ENCODE measurements around the gene NOS2. TPM values are rescaled to one million over a fixed set of nuclear protein-coding genes. Genes with fewer than 3 reads are reported as not detected.
"Not testable (repeated sequence)": the region's sequence is repeated elsewhere in the genome, so short reads cannot be mapped to it uniquely, and the experiment has no call there.

NOS2 gene
- total RNA-seq, 1 donor from 2014 or later, result not detected

DNA sequence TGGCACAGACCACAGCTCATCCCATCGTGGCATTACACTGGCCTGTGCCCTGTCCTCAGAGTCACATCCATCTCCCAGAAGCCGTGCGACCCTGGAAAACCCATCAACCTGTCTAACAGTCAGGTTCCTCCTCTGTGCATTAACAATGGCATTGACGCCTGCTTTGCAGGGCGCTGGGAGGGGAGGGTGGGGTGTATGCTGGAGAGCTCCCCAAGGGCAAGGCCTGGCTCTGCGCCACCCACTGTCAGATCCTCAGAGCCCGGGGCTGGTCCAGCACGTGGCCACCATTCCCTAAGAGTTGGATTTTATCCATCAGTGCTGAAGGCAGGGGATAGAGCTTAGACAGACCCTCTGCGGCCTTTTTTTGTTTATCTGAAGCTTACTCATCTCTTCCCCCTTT lies 28.7 kb downstream of the NOS2 start:
- intact Hi-C loops (cut with micrococcal nuclease), result no loop called here
- Mint-ChIP-seq H3K27ac (no peak overlapping the region), H3K9me3 (no peaks in the 10 kb centered on the region), H3K27me3 (ENCODE audit: low read depth) (no peaks in the 10 kb centered on the region), H3K4me3 (ENCODE audit: low read depth) (no peak overlapping the region), H3K4me1 (ENCODE audit: low read depth) (no peaks in the 10 kb centered on the region), H3K36me3 (ENCODE audit: low read depth) (no peaks in the 10 kb centered on the region)
- no peak for DNase-seq (ENCODE audit: low spot score)

DNA sequence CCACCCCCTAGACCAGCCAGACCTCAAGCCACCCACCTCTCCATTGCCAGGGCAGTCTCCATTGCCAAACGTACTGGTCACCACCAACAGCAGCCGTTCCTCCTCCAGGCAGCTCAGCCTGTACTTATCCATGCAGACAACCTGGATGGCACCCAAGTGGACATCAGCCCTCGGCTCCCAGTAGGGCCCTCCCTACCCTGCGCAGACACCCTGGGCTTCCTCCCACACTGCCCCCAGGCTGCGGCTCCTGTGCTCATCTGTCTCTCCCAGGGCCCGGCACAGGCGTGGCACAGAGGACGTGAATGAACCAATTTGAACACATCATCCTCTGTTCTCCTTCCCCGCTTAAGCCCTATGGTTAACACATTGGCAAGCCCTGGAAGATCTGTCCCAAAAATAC lies 29.5 kb downstream of the NOS2 start:
- no peak overlapping the region for H3K4me3 Mint-ChIP-seq (ENCODE audit: low read depth)
- intact Hi-C loops (cut with micrococcal nuclease), result no loop called here
- H3K9me3 Mint-ChIP-seq, result no peaks in the 10 kb centered on the region
- DNase-seq (ENCODE audit: low spot score), result no peak
- no peaks in the 10 kb centered on the region for H3K4me1 Mint-ChIP-seq (ENCODE audit: low read depth)
- no peaks in the 10 kb centered on the region for H3K27me3 Mint-ChIP-seq (ENCODE audit: low read depth)
- H3K36me3 Mint-ChIP-seq (ENCODE audit: low read depth), result no peaks in the 10 kb centered on the region
- H3K27ac Mint-ChIP-seq, result no peak overlapping the region

DNA sequence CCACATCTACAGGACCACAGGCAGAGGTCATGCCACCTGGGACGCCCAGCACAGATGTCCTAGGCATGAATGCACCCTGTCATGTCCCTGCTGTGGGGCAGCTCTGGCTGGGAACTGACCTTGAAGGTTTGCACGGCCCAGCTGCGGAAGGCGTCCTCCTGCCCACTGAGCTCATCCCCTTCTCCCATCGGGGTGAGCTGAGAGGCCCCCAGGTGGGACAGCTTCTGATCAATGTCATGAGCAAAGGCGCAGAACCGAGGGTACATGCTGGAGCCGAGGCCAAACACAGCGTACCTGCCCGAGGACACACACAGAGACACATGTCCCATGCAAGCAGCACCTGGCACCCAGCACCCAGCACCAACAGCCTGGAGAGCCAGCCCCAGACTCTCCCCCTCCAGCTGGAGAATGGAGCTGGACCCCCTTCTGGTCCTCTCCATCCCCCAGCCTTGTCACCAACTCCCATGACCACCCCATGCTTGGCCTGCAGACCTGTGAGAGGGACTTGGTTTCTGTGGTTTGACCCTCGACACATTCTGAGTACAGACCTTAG lies 31.4 kb downstream of the NOS2 start:
- Mint-ChIP-seq H3K36me3 (ENCODE audit: low read depth) (no peaks in the 10 kb centered on the region), H3K4me1 (ENCODE audit: low read depth) (no peaks in the 10 kb centered on the region), H3K4me3 (ENCODE audit: low read depth) (no peak overlapping the region), H3K9me3 (no peaks in the 10 kb centered on the region), H3K27me3 (ENCODE audit: low read depth) (no peaks in the 10 kb centered on the region), H3K27ac (no peak overlapping the region)
- DNase-seq (ENCODE audit: low spot score), result no peak
- intact Hi-C loops (cut with micrococcal nuclease), result no loop called here

DNA sequence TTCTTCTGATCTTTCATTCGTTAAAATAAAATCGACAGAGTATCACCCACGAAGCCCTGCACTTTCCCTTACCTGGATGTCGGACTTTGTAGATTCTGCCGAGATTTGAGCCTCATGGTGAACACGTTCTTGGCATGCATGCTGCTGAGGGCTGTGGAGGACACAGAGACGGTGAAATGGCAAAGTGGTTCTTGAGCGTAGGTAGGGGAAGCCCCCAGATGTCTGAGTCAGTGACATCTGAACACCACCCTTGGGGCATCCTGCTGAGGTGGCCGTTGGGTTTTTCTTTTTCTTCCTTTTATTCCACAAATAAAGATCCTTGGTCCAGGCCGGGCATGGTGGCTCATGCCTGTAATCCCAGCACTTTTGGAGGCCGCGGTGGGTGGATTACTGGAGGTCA lies 33.9 kb downstream of the NOS2 start:
- no peaks in the 10 kb centered on the region for H3K36me3 Mint-ChIP-seq (ENCODE audit: low read depth)
- no peaks in the 10 kb centered on the region for H3K27me3 Mint-ChIP-seq (ENCODE audit: low read depth)
- no peak for DNase-seq (ENCODE audit: low spot score)
- H3K9me3 Mint-ChIP-seq, result no peaks in the 10 kb centered on the region
- intact Hi-C loops (cut with micrococcal nuclease), result no loop called here
- no peaks in the 10 kb centered on the region for H3K4me1 Mint-ChIP-seq (ENCODE audit: low read depth)
- H3K4me3 Mint-ChIP-seq (ENCODE audit: low read depth), result no peak overlapping the region
- H3K27ac Mint-ChIP-seq, result no peak overlapping the region

DNA sequence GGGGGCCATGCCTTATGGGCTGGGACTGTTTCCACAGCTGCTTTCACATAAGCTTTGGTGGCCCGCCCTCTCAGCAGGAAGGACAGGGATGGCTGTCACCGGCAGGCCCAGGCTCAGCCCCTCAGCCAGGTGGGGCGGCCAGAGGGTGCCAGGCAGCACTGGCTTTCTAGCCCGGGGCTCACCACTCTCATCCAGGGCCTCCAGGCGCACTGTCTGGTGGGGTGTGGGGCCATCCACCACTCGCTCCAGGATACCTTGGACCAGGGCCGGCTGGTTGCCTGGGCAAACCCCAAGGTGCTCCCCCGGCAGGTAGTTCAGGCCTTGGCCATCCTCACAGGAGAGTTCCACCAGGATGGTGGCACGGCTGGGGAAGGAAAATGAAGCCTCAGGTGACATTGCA lies 35.0 kb downstream of the NOS2 start:
- Mint-ChIP-seq H3K36me3 (ENCODE audit: low read depth) (no peaks in the 10 kb centered on the region), H3K27me3 (ENCODE audit: low read depth) (no peaks in the 10 kb centered on the region), H3K4me1 (ENCODE audit: low read depth) (no peaks in the 10 kb centered on the region), H3K27ac (no peak overlapping the region), H3K9me3 (no peaks in the 10 kb centered on the region), H3K4me3 (ENCODE audit: low read depth) (no peak overlapping the region)
- intact Hi-C loops (cut with micrococcal nuclease), result no loop called here
- DNase-seq (ENCODE audit: low spot score), result no peak

DNA sequence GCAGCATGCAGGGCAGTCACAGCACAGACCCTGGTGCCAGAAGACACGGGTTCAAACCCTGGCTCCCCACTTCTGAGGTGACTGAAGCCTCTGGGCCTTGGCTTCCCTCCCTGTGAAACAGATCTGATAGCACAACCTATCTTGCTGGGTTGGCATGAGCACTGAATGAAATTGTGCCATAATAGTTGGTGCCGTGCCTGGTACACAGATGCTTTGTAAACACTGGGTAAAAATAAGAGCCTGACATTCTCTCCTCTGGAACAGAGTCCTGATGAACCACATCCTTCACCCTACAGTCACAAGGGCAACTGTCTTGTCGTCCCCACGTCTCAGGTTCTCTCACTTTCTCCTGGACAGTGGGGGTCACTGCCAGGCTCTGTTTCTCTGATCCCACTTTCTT lies 35.7 kb downstream of the NOS2 start:
- Mint-ChIP-seq H3K9me3 (no peaks in the 10 kb centered on the region), H3K36me3 (ENCODE audit: low read depth) (no peaks in the 10 kb centered on the region), H3K4me3 (ENCODE audit: low read depth) (no peak overlapping the region), H3K4me1 (ENCODE audit: low read depth) (no peaks in the 10 kb centered on the region), H3K27ac (no peak overlapping the region), H3K27me3 (ENCODE audit: low read depth) (no peaks in the 10 kb centered on the region)
- intact Hi-C loops (cut with micrococcal nuclease), result no loop called here
- no peak for DNase-seq (ENCODE audit: low spot score)

DNA sequence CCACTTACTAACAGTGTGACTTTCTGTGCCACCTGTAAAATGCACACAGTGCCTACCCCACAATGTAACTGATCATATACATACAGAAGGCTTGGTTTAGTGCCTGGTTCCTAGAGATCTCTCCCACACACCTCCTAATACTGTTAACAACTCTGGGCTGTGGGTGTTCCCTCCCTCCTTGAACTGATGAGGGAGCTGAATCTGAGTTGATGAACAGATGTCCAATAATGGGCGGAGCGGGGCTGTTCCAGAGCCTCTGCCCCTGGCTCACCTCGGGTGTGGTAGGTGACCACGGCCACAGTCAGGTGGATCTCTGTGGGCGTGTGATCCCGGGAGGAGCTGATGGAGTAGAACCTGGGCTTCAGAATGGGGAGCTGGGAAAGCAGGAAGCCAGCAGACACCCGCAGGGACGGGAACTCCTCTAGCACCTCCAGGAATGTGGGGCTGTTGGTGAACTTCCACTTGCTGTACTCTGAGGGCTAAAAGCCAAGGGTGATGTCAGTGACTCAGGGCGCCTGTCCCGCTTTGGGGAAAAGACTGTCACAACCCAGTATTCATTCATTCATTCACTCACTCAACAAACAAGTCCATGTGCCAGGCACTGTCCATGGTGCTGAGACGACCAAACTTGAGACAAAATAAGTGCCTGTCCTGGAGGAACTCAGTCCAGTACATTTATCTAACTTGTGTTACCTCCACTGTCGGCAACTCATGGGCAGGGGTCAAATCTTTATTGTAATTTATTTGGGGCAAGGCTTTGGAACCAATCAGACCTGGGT lies 37.6 kb downstream of the NOS2 start:
- intact Hi-C loops (cut with micrococcal nuclease), result no loop called here
- Mint-ChIP-seq H3K27ac (no peak overlapping the region), H3K36me3 (ENCODE audit: low read depth) (no peaks in the 10 kb centered on the region), H3K4me1 (ENCODE audit: low read depth) (no peaks in the 10 kb centered on the region), H3K9me3 (no peaks in the 10 kb centered on the region), H3K4me3 (ENCODE audit: low read depth) (no peak overlapping the region), H3K27me3 (ENCODE audit: low read depth) (no peaks in the 10 kb centered on the region)
- no peak for DNase-seq (ENCODE audit: low spot score)

DNA sequence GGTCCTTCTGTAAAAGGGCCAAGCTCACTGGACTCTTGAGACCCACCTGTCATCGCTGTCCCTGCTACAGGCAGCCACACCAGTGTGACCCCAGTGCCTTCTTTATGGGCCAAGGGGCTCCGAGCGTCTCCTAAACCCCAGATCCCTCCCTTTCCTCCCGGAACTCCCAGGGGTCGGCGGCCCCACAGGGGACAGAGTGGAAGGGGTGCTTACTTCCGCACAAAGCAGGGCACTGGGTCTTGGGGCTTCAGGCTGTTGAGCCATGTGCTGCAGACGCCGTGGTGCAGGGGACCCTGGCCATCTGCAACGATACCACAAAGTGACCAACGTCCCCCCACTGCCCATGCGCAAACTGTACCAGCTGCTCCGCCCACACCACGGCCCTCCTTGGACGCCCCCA lies 39.4 kb downstream of the NOS2 start:
- not testable (repeated sequence) for H3K9me3 Mint-ChIP-seq; H3K36me3 Mint-ChIP-seq (ENCODE audit: low read depth); H3K4me1 Mint-ChIP-seq (ENCODE audit: low read depth); H3K27ac Mint-ChIP-seq; H3K27me3 Mint-ChIP-seq (ENCODE audit: low read depth); DNase-seq (ENCODE audit: low spot score); H3K4me3 Mint-ChIP-seq (ENCODE audit: low read depth)
- intact Hi-C loops (cut with micrococcal nuclease), result loop anchor here (1.0 kb wide), 1 partner anchor 119 kb away; no protein-coding TSS in a partner anchor

DNA sequence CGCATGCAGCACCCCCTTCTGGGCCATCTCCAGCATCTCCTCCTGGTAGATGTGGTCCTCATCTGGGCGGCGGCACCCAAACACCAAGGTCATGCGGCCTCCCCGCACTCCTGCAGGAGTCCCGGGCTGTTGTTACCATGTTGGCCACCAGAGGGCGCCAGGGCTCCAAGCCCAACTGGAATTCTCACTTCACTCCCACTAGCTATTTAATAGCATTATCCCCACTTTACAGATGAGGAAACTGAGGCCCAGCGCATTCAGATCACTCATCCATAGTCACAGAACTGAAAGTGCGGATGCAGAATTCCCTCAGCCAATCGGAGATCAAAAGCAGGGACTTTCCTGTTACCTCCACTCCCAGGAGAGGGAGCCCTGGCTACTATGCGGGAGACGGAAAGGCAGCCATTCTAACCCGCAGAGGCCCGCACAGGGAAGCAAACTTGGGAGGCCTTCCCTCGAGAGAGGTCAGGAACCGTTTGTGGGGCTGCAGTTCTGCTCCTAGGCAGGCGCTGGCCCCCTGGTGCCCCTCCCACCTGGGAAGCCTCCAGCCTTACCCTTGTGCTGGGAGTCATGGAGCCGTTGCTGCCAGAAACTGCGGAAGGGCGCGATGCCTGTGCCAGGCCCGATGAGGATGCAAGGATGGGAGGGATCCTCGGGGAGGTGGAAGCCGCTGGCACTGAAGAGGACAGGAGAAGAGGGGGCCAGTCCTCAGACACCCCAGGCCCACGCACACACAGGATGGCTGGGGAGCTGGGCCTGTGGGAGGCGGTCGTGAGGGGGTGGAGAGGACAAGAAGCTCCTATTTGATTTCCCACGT lies 40.1 kb downstream of the NOS2 start:
- Mint-ChIP-seq H3K4me3 (ENCODE audit: low read depth) (no peak overlapping the region), H3K9me3 (no peaks in the 10 kb centered on the region), H3K36me3 (ENCODE audit: low read depth) (no peaks in the 10 kb centered on the region), H3K27me3 (ENCODE audit: low read depth) (no peaks in the 10 kb centered on the region), H3K4me1 (ENCODE audit: low read depth) (no peaks in the 10 kb centered on the region), H3K27ac (no peak overlapping the region)
- intact Hi-C loops (cut with micrococcal nuclease), result loop anchor here (1.0 kb wide), 1 partner anchor 120 kb away; no protein-coding TSS in a partner anchor
- DNase-seq (ENCODE audit: low spot score), result peak; percentile 58

DNA sequence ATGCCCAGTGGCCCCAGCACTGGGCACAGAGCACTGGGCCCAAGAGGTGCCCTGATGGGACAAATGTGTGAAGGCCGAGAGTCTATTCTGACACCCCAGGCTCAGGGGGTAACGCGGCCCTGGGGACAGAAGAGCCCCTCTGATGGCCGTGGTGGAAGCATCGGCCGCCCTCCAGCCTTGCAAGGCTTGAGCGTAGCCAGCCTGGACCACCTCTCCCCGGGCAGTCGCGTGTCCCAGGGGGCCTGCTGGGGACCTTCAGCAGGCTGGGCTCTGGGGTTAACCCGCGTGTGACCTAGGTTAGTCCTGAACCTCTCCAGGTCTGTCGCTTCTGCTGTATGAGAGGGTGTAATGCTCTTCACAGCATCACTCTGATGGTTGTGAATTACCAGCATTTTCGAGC lies 40.8 kb downstream of the NOS2 start:
- Mint-ChIP-seq H3K27me3 (ENCODE audit: low read depth) (no peaks in the 10 kb centered on the region), H3K4me1 (ENCODE audit: low read depth) (no peaks in the 10 kb centered on the region), H3K9me3 (no peaks in the 10 kb centered on the region), H3K27ac (no peak overlapping the region), H3K36me3 (ENCODE audit: low read depth) (no peaks in the 10 kb centered on the region), H3K4me3 (ENCODE audit: low read depth) (no peak overlapping the region)
- intact Hi-C loops (cut with micrococcal nuclease), result loop anchor here (5.0 kb wide), 1 partner anchor 48 kb away; no protein-coding TSS in a partner anchor
- DNase-seq (ENCODE audit: low spot score), result no peak

DNA sequence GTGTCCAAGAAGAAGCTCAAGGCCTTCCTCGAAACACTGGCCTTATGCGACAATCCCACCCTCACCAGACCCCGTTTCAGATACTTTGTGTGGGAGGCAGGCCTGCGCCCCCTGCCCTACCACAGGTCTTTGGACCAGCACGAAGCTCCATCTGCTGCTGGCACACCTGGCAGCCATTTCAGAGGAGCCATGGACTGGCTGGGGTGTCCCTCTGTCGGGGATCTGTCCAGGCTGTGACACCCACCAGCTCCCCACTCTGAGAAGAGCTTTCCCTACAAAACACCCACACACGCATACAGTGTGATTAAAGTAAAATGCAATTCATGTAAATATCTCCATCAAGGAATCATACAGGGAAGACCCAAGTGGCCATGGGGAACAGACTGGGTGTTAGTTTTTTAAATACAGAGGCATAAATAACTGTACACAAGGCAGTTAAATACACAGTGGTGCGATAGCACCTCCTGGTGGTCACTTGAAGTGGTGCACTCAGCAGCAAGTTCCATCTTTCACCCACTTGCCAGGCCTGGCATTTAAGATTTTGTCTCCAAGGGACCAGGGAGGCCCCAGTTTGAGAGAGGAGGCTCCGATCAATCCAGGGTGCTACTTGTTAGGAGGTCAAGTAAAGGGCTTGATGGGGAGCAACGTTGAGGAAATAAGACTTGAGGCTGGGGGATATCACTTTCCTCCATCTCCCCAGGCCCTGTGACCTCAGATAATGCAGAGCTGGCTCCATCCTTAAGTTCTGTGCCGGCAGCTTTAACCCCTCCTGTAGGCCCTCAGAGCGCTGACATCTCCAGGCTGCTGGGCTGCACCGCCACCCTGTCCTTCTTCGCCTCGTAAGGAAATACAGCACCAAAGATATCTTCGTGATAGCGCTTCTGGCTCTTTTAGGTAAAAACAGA lies 43.6 kb downstream of the NOS2 start:
- H3K9me3 Mint-ChIP-seq, result no peaks in the 10 kb centered on the region
- H3K4me1 Mint-ChIP-seq (ENCODE audit: low read depth), result no peaks in the 10 kb centered on the region
- no peaks in the 10 kb centered on the region for H3K36me3 Mint-ChIP-seq (ENCODE audit: low read depth)
- peak; percentile 34 for DNase-seq (ENCODE audit: low spot score)
- no peaks in the 10 kb centered on the region for H3K27me3 Mint-ChIP-seq (ENCODE audit: low read depth)
- no peak overlapping the region for H3K27ac Mint-ChIP-seq
- intact Hi-C loops (cut with micrococcal nuclease), result loop anchor here (1.0 to 5.0 kb wide), 2 partner anchors 51 to 102 kb away; no protein-coding TSS in a partner anchor
- H3K4me3 Mint-ChIP-seq (ENCODE audit: low read depth), result no peak overlapping the region

DNA sequence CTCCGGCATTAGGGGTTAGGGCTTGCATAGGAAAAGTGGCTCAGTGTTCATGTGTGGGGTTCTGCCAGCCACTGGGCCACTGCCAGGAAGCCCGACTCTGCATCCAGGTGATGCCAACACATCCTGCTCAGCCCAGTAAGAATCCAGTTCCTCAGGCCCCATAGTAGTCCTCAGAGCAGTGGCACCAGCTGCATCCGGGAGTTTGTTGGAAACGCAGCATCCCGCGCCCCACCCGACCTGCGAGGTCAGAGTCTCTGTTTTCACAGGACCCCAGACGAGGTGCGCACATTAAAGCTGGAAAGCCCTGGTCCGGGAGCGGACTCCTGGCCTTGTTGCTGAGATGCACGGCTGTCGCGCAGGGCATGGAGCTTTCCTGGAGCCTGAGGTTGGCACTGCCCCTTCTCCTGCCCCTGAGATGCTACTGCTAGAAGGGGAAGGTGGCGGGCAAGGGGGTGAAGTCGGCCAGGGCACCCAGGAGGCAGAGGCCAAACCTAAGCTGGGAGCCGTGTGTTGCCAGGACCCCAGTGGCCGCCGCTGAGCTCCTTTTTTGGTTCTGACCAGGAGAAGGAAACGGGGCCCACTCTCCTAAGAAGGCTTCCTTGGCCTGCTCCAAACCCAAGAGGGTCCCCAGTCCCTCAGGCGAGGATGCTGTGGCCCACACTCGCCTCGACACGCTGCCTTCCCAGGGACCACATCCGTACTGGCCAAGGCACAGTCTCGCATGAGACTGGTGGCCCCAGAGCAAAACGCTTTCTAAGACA lies 44.4 kb downstream of the NOS2 start:
- H3K27me3 Mint-ChIP-seq (ENCODE audit: low read depth), result no peaks in the 10 kb centered on the region
- H3K36me3 Mint-ChIP-seq (ENCODE audit: low read depth), result no peaks in the 10 kb centered on the region
- no peak overlapping the region for H3K4me3 Mint-ChIP-seq (ENCODE audit: low read depth)
- H3K4me1 Mint-ChIP-seq (ENCODE audit: low read depth), result no peaks in the 10 kb centered on the region
- intact Hi-C loops (cut with micrococcal nuclease), result loop anchor here (1.0 to 5.0 kb wide), 2 partner anchors 51 to 102 kb away; no protein-coding TSS in a partner anchor
- H3K27ac Mint-ChIP-seq, result no peak overlapping the region
- no peak for DNase-seq (ENCODE audit: low spot score)
- no peaks in the 10 kb centered on the region for H3K9me3 Mint-ChIP-seq
